Large intestine (tissue), 3 donors: ENCODE measurements around the gene MIDN. TPM values are rescaled to one million over a fixed set of nuclear protein-coding genes. Genes with fewer than 3 reads are reported as not detected.
A peak's percentile ranks its signal among the peaks of the same experiment; 100 is the strongest.

Experiments
- DNase-seq, 2 donors: peaks; one replicate each; pipeline versions ENCODE4 v3.0.0 to v3.0.0-alpha.2; 2013
- H3K27ac ChIP-seq: one replicate; pipeline ENCODE4 v1.5.1; 2013; ENCODE audit warnings: low read length
- H3K27me3 ChIP-seq: 2 replicates; pipeline ENCODE4 v1.6.1; 2013; ENCODE audit warnings: low read length; ENCODE audit not compliant: control insufficient read depth, insufficient read depth
- H3K36me3 ChIP-seq: 2 replicates; pipeline ENCODE4 v1.6.1; 2013; ENCODE audit warnings: low read length; ENCODE audit not compliant: control insufficient read depth, insufficient read depth
- H3K4me1 ChIP-seq: one replicate; pipeline ENCODE4 v1.6.1; 2013; ENCODE audit warnings: low read length; ENCODE audit not compliant: control insufficient read depth, insufficient read depth
- H3K4me3 ChIP-seq: one replicate; pipeline ENCODE4 v1.5.1; 2013; ENCODE audit warnings: low read length
- H3K9me3 ChIP-seq: one replicate; pipeline ENCODE4 v1.6.1; 2013; ENCODE audit warnings: mild to moderate bottlenecking, low read depth, low read length, moderate library complexity; ENCODE audit not compliant: control insufficient read depth
- WGBS: methylation state at CpG from one replicate; pipeline ENCODE4 v1.1.5; 2013; ENCODE audit warnings: low lambda C conversion rate; ENCODE audit not compliant: insufficient coverage; 5-methylcytosine and 5-hydroxymethylcytosine counted together
- polyA plus RNA-seq: library from polyadenylated mRNA; unstranded; fragments of 120-200 nt; gene quantifications from one replicate; pipeline ENCODE4 v1.2.1, GENCODE V29; 2013

MIDN gene
- polyA plus RNA-seq, 1 donor: 110 TPM

DNA sequence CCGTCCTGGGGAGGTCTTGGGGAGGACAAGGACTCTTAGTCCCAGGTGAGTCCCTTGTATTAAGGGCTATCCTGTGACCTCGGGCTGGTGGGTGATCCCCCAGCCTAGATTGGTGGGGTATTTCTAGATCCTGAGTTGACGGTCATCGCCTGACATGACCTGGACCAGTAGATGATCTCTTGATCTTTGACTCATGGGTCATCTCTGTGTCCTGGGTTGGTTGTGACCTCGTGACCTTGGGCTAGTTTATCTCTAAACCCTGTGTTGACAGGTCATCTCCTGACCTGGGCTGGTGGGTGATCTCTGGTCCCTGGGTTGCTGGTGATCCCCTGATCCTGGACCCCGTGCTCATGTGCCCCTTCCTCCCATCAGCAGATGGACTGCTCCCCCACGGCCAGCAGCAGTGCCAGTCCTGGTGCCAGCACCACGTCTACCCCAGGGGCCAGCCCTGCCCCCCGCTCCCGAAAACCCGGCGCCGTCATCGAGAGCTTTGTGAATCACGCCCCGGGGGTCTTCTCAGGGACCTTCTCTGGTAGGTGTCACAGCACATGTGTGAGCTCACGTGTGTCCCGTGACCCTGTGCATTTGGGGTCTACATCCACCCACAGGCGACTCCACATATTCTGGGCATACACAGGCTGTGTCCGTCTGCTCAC, 6.3 kb downstream of the MIDN start:
- H3K27ac ChIP-seq: peak overlapping the region; percentile 56
- peaks cover 64% of the 10 kb centered on the region for H3K36me3 ChIP-seq
- H3K9me3 ChIP-seq: peaks cover 12% of the 10 kb centered on the region
- no peak overlapping the region for H3K4me3 ChIP-seq
- peaks cover 59% of the 10 kb centered on the region for H3K4me1 ChIP-seq
- no peaks in the 10 kb centered on the region for H3K27me3 ChIP-seq
- DNase-seq: no peak
- no CpG with 5 or more reads among the region's 20 CpGs for WGBS

GRCh38 chr19:1255186-1256161, 7.1 kb downstream of the MIDN start:
- DNase-seq: no peak
- H3K27me3 ChIP-seq: no peaks in the 10 kb centered on the region
- peaks cover 12% of the 10 kb centered on the region for H3K9me3 ChIP-seq
- no CpG with 5 or more reads among the region's 52 CpGs for WGBS
- H3K4me3 ChIP-seq: no peak overlapping the region
- peak overlapping the region; percentile 53 for H3K27ac ChIP-seq
- H3K36me3 ChIP-seq: peaks cover 62% of the 10 kb centered on the region
- peaks cover 67% of the 10 kb centered on the region for H3K4me1 ChIP-seq

GRCh38 chr19:1256646-1257474, 8.5 kb downstream of the MIDN start:
- no peak for DNase-seq
- Histone ChIP-seq H3K36me3 (peaks cover 53% of the 10 kb centered on the region), H3K4me3 (no peak overlapping the region), H3K9me3 (peaks cover 12% of the 10 kb centered on the region), H3K27ac (peak overlapping the region; percentile 82), H3K27me3 (no peaks in the 10 kb centered on the region), H3K4me1 (peaks cover 77% of the 10 kb centered on the region)
- WGBS: 36% methylated on average over 1 of the region's 46 CpGs

DNA sequence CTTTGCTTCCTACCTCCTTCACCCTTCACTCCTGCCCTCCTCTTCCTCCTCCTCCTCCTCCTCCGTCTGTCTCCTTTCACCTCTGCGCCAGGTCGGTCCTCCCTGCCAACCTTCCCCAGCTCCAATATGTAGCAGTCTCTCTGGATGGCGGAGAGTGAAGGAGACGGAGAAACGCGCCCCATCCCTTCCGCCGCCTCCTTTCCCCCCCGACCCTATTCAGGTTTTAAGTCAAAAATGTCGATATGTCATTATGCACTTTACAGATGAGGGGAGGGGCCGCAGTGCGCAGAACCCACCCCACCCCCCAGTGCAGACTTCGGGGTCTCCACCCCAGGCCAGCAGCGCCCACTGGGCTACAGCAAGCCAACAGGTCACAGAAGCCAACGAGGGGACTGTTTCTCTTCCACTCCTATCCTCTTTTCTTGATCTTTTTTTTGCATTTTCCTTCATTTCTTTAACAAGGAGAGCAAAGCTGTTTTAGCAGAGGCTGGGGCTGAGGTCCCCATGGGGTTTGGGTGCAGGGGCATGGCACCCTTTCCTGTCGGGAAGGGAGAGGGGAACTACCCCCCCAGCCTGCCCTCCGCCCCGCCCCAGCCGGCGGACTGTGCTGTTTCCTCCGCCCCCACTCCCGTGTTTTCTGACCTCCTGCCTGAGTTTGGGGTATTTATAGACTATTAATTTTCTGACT, 9.2 kb downstream of the MIDN start:
- no CpG with 5 or more reads among the region's 23 CpGs for WGBS
- H3K27me3 ChIP-seq: no peaks in the 10 kb centered on the region
- no peak for DNase-seq
- H3K27ac ChIP-seq: peak overlapping the region; percentile 82
- no peak overlapping the region for H3K4me3 ChIP-seq
- peaks cover 84% of the 10 kb centered on the region for H3K4me1 ChIP-seq
- H3K9me3 ChIP-seq: peaks cover 13% of the 10 kb centered on the region
- H3K36me3 ChIP-seq: peaks cover 50% of the 10 kb centered on the region

- WGBS: no CpG with 5 or more reads among the region's 8 CpGs
- Histone ChIP-seq H3K4me3 (no peak overlapping the region), H3K27me3 (no peaks in the 10 kb centered on the region), H3K27ac (peak overlapping the region; percentile 82), H3K36me3 (peaks cover 50% of the 10 kb centered on the region), H3K4me1 (peaks cover 89% of the 10 kb centered on the region), H3K9me3 (peaks cover 15% of the 10 kb centered on the region)
- DNase-seq: no peak
These were observed 9.7 kb downstream of the MIDN start for GRCh38 chr19:1258163-1258492.

- no peak for DNase-seq
- Histone ChIP-seq H3K27me3 (no peaks in the 10 kb centered on the region), H3K36me3 (peaks cover 48% of the 10 kb centered on the region), H3K9me3 (peaks cover 15% of the 10 kb centered on the region), H3K27ac (peak overlapping the region; percentile 82), H3K4me1 (peaks cover 88% of the 10 kb centered on the region), H3K4me3 (peak overlapping the region; percentile 26)
- WGBS: no CpG with 5 or more reads among the region's 15 CpGs
These were observed 10.4 kb downstream of the MIDN start for GRCh38 chr19:1258707-1259205.

DNA sequence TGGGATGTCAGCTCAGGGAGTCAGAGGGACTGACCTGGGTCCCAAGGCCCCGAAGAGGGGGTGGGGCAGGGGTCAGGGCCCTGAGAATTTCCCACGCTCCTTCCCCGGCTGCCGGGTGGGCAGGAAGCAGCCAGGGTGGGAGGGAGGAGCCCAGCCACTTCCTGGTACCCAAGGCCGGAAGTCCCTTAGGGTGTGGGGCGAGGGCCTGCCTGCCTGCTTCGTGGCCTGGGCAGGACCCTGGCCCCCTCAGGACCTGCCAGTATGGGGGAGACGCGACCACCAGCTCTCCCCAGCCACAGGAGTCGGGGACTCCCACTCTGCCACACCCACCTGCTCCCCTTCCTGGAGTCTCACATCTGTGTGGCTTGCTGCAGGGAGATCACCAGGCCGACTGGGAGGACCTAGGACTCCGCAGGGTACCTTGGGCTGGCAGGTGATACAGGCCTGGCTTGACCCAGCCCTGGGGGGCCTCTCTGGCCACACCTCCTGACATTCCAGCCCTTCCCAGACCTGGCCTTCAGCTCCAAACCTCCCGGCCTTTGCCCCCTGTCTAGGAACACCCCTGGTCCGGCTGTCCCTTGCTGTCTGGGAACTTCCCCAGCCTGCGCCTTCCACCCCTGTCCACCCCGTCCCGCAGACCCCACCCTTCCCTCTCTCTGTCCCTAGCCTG, 11.0 kb downstream of the MIDN start:
- peak; percentile 90 to 95 for DNase-seq
- peaks cover 15% of the 10 kb centered on the region for H3K9me3 ChIP-seq
- no CpG with 5 or more reads among the region's 17 CpGs for WGBS
- H3K36me3 ChIP-seq: peaks cover 43% of the 10 kb centered on the region
- peaks cover 87% of the 10 kb centered on the region for H3K4me1 ChIP-seq
- no peaks in the 10 kb centered on the region for H3K27me3 ChIP-seq
- peak overlapping the region; percentile 26 for H3K4me3 ChIP-seq
- peak overlapping the region; percentile 82 for H3K27ac ChIP-seq

- DNase-seq: peak in 1 of 2 donors; percentile 67
- Histone ChIP-seq H3K27ac (peak overlapping the region; percentile 82), H3K36me3 (peaks cover 36% of the 10 kb centered on the region), H3K27me3 (no peaks in the 10 kb centered on the region), H3K4me3 (peak overlapping the region; percentile 29), H3K4me1 (peaks cover 87% of the 10 kb centered on the region), H3K9me3 (peaks cover 12% of the 10 kb centered on the region)
- no CpG with 5 or more reads among the region's 33 CpGs for WGBS
These were observed 11.7 kb downstream of the MIDN start for GRCh38 chr19:1259876-1260748.
